Ovary (tissue), 3 donors: Measurements from ENCODE around the gene FBXW8.

Experiments used
- CTCF ChIP-seq, 3 donors: fragments of 450-650 bp in 2 of 3; fragments of 200-600 bp in 1 of 3; IDR thresholded peaks; one replicate each; pipeline versions ENCODE4 v1.5.1 to v1.8.0; 2016 to 2022; ENCODE audit warnings: antibody characterized with exemption in 3 of 3, mild to moderate bottlenecking in 1 of 3
- EP300 ChIP-seq: sonication (generic); formaldehyde crosslinking; IDR thresholded peaks from one replicate; pipeline ENCODE4 v1.6.1; 2017; ENCODE audit warnings: antibody characterized with exemption
- POLR2A ChIP-seq: fragments of 450-650 bp; IDR thresholded peaks from one replicate; pipeline ENCODE4 v1.6.1; 2017; ENCODE audit warnings: antibody characterized with exemption, mild to moderate bottlenecking, moderate library complexity
- donor health status: DM: no; HTN: no; CAD: no.

- TF ChIP-seq POLR2A (no peak), CTCF (IDR thresholded peaks at IDR 0.05) (no peak), EP300 (no peak)
These were observed 79.6 kb downstream of the FBXW8 start for GRCh38 chr12:116990329-116990728.
